HG03575 (cell line): ENCODE results near the gene PRAC2.

Experiments
- ATAC-seq: cut with Tn5 transposase; IDR thresholded peaks from one replicate; pipeline ENCODE4 v1.9.1; 2021; ENCODE audit not compliant: unreplicated experiment, insufficient number of reproducible peaks, low FRiP score; ENCODE audit errors: extremely low read depth

PRAC2 gene

DNA sequence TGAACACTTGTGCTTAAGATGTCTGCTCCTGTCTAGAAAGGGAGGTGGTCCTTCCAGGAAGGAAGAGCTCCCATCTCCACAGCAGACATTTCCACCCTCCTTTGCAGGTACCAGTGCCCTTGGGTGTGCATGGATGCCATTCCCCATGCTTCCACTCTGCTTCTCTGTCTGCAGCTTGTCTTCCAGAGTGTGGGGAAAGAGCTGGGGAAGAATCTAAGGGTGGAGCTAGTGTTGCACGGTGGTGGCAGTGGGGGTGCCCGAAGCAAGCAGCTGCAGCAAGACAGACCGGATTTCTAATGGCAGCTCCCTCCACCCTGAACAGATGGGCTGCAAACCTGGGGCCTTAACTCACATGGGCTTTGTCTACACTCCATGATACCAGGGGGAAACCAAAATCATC is 28.2 kb downstream of the PRAC2 start:
- ATAC-seq, result no peak

- no peak for ATAC-seq
Observed at GRCh38 chr17:48751733-48752398, 28.9 kb downstream of the PRAC2 start.

- no peak for ATAC-seq
Observed at GRCh38 chr17:48752399-48753288, 29.7 kb downstream of the PRAC2 start.

DNA sequence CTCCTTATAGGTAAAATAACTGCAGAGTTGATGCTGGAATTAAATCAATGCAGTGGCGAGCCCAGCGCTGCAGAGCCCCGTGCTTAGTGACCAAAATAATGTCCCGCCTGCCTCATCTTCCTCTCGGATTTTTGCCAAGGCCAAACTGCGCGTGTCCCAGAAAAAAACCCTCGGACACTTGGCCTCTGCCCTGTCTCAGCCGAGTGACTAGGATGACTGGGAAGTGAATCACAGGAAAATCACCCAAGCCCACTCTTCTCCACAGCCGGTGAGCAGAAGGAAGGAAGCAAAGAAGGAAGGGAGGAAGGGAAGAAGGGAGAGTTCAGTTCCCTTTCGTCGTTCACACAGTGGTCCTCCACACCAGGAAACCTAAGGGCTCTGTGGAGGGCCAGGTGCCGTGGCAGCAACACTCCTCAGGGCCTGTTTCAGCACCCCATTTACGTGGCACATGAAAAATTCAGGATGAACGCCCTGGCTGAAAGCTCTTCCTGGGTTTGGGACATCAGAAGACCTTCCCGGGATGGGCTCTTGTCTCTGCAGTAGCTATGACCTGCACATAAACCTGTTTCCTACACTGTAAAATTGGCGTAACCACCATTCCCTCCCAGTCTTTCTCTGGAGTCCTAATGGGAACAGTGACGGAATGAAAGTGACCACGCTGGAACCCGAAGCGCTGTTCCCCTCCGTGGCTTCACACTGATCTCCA is 31.0 kb downstream of the PRAC2 start:
- ATAC-seq, result no peak

DNA sequence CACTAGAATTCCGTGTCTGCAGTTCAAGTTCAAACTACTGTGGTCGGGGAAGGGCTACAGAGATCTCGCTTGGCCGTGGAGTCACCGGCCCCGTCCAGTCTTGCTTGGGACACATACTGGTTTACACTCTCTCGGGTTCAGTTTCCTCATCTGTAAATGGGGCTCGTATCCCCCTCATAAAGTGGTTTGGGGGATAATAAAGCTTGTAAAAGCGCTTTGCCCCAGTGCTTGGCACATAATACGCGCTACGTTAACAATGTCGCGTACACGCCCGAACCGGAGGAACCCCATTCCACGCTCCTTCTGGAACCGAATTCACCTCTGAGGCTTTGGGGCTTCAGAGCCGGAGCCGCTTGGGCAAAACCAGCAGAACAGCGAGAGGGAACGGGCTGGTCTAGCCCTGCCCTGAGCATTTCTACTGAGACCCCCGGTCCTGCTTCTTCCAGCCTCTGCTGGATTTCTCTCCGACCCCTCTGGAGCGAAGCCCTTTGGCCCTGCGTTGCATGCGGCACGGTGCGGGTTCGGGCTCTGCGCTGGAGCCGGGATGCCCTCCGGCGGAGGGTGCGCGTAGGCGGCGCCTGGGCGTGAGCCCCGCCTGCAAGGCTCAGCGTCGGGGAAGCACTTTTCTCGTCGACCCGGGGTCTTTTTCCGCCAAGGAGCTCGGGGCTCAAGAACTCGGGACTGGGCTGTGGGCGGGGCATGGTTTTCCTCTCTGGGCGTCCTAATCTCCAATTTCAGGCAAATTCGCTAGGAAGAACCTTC is 31.7 kb downstream of the PRAC2 start:
- ATAC-seq, result no peak

DNA sequence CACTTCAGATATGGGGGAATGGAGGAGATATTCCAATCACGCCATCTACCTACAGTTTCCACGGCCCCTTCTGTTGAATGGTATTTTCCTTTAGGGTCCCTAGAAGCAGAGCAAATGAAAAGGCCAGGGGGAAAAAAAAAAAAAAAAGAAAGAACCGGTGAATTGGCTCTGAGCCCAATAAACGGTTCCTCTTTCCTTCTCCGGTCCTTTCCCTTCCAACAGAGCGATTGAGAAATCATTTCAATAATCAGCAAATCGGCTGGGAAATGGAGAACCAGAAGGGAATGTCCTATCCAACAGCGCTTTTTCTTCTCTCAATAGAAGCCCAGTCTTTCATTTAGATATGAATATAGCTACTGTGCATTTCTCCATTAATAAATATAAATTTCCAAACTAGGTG is 32.4 kb downstream of the PRAC2 start:
- ATAC-seq, result no peak

DNA sequence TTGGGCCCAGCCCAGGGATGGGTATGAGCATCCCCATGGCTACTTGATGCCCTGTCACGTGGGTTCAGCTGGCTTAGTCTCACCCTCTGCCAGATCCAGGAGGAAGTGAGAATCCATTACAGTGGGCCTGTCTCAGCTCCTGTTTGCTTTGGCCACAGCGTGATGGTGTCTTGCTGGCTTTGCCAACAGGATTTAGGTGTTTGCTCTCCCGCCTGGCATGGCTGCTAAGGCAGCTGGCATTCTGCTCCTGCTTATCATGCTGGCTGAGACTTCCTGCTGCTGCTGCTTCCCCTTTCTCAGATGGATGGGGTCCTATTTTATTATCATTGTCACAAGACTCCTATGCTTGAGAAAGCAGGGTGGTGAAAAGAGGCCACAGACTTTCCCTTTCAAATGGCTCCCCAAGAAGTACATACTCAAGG is 33.9 kb downstream of the PRAC2 start:
- no peak for ATAC-seq

GRCh38 chr17:48757524-48757961 is 34.6 kb downstream of the PRAC2 start:
- no peak for ATAC-seq

- ATAC-seq, result no peak
Observed at GRCh38 chr17:48759288-48759687, 36.3 kb downstream of the PRAC2 start.

DNA sequence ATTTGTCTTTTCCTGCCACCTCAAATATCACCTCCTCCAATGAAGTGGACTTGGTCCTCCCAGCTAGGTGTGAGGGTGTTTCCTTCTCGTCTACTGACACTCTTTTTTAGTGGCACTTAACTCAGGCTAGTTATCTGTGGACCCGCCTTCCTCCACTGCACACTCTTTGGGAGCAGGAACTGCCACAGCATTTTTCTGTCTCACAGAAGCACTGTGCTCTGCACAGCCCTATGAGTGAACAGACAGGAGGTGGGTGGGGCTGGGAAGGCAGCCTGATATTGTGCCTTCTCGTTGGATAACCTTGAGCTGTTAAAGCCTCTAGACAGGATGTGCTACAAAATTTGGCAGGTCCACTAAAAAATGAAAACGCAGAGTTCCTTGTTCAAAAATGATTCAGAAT is 37.4 kb downstream of the PRAC2 start:
- ATAC-seq, result no peak

DNA sequence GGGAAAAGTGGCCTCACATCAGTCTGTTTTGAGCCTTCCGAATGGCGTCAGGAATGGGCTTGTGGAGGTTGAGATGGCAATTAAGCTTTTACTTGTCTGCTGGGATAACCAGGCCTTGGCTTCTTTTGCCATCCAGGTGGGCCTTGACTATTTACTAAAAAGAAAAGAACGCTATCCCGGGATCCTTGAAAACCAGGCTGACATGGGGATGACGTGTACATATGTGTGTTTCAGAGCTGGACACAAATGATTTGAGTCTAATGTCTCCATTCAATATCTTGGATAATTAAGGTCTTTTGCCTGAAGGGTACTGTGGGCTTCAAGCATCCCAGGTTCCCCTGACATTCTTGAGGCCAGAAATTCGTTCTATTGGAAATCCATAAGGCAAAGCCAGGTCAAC is 38.1 kb downstream of the PRAC2 start:
- no peak for ATAC-seq

GRCh38 chr17:48767263-48767774 is 44.3 kb downstream of the PRAC2 start:
- no peak for ATAC-seq

DNA sequence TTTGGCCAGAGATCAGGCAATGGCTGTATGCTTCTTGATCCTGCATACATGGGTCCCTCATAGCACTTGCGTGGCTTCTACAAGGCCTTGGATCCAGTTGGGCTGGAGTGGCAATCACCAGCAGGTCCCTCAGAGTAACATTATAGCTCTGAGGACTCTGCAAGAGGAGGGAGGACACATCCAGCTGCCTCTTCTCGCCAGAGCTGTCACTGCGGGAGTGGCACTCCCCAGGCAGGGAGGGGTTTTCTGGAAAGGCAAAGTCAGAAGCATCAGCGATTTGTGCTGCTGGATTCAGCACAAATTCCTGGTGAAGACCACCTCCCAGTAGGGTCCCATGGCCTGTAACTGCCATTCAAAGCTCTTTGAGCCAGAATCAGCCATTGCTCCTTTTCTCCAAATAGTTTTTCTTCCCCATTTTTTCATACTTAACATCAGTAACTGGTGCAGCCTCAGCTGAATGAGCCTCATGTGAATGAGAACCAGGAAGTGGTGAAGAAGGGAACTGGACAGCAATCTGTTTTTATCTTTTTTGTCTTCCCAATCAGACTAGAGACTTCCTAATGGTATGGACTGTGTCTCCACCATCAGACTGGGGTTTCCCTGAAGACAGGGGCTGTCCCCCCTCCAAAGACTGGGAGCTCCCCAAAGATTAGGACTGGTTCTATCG is 46.2 kb downstream of the PRAC2 start:
- no peak for ATAC-seq

DNA sequence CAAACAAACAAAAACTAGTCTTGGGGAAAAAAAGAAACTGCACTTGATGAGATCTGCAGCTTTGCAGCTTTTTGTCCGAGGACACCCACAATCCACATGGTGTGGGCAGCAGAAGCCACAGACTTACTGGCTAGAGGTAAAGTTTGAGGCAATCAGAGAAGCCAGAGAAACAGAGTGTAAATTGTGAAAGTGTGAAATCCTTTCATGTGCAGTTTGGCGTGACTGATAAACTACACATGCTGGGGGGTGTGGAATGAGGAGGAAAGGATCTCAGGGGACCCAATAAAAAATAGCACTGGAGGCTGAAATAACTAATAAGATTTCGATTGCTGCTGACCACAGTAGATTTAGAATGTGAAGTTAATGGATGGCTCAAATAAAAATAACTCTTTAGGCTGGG is 48.0 kb downstream of the PRAC2 start:
- no peak for ATAC-seq

DNA sequence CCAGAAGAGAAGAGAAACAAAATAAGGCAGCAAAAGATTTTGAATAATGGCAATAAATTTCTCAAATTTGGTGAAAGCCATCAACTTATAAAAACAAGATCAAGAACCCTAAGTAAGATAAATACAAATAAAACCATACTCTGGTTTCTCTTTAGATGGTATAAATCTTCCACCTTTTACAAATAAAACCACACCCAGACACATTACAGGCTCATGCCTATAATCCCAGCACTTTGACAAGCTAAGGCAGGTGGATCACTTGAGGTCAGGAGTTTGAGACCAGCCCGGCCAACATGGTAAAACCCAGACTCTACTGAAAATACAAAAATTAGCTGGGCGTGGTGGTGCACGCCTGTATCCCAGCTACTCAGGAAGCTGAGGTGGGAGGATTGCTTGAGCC is 50.3 kb downstream of the PRAC2 start:
- ATAC-seq, result no peak
